B cell (primary cell): ENCODE results near the gene SLC34A2. TPM values are rescaled to one million over a fixed set of nuclear protein-coding genes. Genes with fewer than 3 reads are reported as not detected.

Experiments used
- ATAC-seq: fragments of 200-7000 bp; cut with Tn5 transposase; one replicate; pipeline ENCODE4 v1.10.0; 2021; ENCODE audit warnings: low read depth, mild to moderate bottlenecking, moderate number of reproducible peaks, moderate library complexity
- CTCF ChIA-PET: fragments of 350-600 bp; sonication (Branson Sonifier 250); formaldehyde crosslinking; loops from one replicate; lab custom pipeline; 2021; ENCODE audit warnings: antibody characterized with exemption, inconsistent platforms; lab: Charles Lee
- POLR2A ChIA-PET: fragments of 350-600 bp; sonication (Branson Sonifier 250); formaldehyde crosslinking; loops from one replicate; lab custom pipeline; 2021; ENCODE audit warnings: antibody characterized with exemption; lab: Charles Lee
- DNase-seq: peaks from one replicate; pipeline ENCODE4 v3.0.0; 2013
- H2AFZ ChIP-seq: 2 replicates; pipeline ENCODE4 v1.6.1; 2012; ENCODE audit warnings: mild to moderate bottlenecking, low read depth, low read length; ENCODE audit not compliant: insufficient read depth, poor library complexity, severe bottlenecking
- H3K27ac ChIP-seq, 2 donors: 1 replicate in 1 of 2; 2 replicates in 1 of 2; pipeline ENCODE4 v1.5.1; 2012 to 2013; ENCODE audit warnings: low read length in 2 of 2, mild to moderate bottlenecking in 2 of 2, moderate library complexity in 1 of 2
- H3K27me3 ChIP-seq, 4 experiments: fragments of 200-600 bp in 1 of 4; sonication (generic) in 1 of 4; replicated peaks in 1 of 4; 1 replicate in 2 of 4; 2 replicates in 2 of 4; pipeline versions ENCODE4 v1.6.1 to v1.7.0; 2013 to 2016; ENCODE audit warnings: low read length in 3 of 4, mild to moderate bottlenecking in 2 of 4, mixed read lengths in 1 of 4, moderate library complexity in 1 of 4; ENCODE audit not compliant: insufficient read depth in 4 of 4, control insufficient read depth in 3 of 4; ENCODE audit errors: control extremely low read depth in 1 of 4
- H3K36me3 ChIP-seq, 2 experiments: replicated peaks in 1 of 2; 1 replicate in 1 of 2; 2 replicates in 1 of 2; pipeline versions ENCODE4 v1.6.1 to v1.7.1; 2013; ENCODE audit warnings: low read length in 1 of 2; ENCODE audit not compliant: insufficient read depth in 2 of 2, control insufficient read depth in 1 of 2; ENCODE audit errors: control extremely low read depth in 1 of 2, extremely low read depth in 1 of 2
- H3K4me1 ChIP-seq, 2 donors: fragments of 200-600 bp in 1 of 2; sonication (generic) in 1 of 2; 1 replicate in 1 of 2; 2 replicates in 1 of 2; pipeline versions ENCODE4 v1.5.1 to v1.6.1; 2013 to 2017; ENCODE audit warnings: low read length in 2 of 2; ENCODE audit not compliant: control insufficient read depth in 2 of 2, insufficient read depth in 2 of 2
- H3K4me2 ChIP-seq: replicated peaks from 2 replicates; pipeline ENCODE3; 2012; ENCODE audit warnings: mild to moderate bottlenecking, low read depth, low read length; ENCODE audit not compliant: poor library complexity, severe bottlenecking
- H3K4me3 ChIP-seq, 5 experiments: fragments of 200-600 bp in 1 of 5; sonication (generic) in 1 of 5; 1 replicate in 3 of 5; 2 replicates in 2 of 5; pipeline versions ENCODE4 v1.5.1 to v1.7.0; 2011 to 2016; ENCODE audit warnings: low read length in 4 of 5, mild to moderate bottlenecking in 4 of 5, low read depth in 2 of 5, control low read depth in 1 of 5, moderate library complexity in 1 of 5; ENCODE audit not compliant: insufficient read depth in 1 of 5; ENCODE audit errors: control extremely low read depth in 1 of 5, extremely low read depth in 1 of 5
- H3K79me2 ChIP-seq: fragments of 200-600 bp; sonication (generic); one replicate; pipeline ENCODE4 v1.6.0; 2016; ENCODE audit warnings: low read length; ENCODE audit not compliant: control insufficient read depth, insufficient read depth
- H3K9ac ChIP-seq: fragments of 200-600 bp; sonication (generic); 2 replicates; pipeline ENCODE4 v1.6.1; 2017; ENCODE audit warnings: mild to moderate bottlenecking, low read length, moderate library complexity
- H3K9me3 ChIP-seq, 3 donors: one replicate each; pipeline versions ENCODE4 v1.6.1 to v1.7.1; 2013; ENCODE audit warnings: low read length in 2 of 3; ENCODE audit not compliant: control insufficient read depth in 2 of 3, insufficient read depth in 1 of 3; ENCODE audit errors: control extremely low read depth in 1 of 3
- H4K20me1 ChIP-seq: 2 replicates; pipeline ENCODE4 v1.6.0; 2012; ENCODE audit warnings: mild to moderate bottlenecking, low read length; ENCODE audit not compliant: insufficient read depth, control insufficient read depth, poor library complexity, severe bottlenecking
- H3K27ac Mint-ChIP-seq: one replicate; pipeline ENCODE4 v1.8.0; 2021; ENCODE audit warnings: mixed read lengths
- H3K27me3 Mint-ChIP-seq: one replicate; pipeline ENCODE4 v1.8.0; 2021; ENCODE audit warnings: mixed read lengths
- H3K4me1 Mint-ChIP-seq: one replicate; pipeline ENCODE4 v1.8.0; 2021; ENCODE audit warnings: mixed read lengths
- H3K4me3 Mint-ChIP-seq: one replicate; pipeline ENCODE4 v1.8.0; 2021; ENCODE audit warnings: mixed read lengths
- H3K9me3 Mint-ChIP-seq: one replicate; pipeline ENCODE4 v1.8.0; 2022; ENCODE audit warnings: mixed read lengths; ENCODE audit not compliant: insufficient read depth
- EZH2 ChIP-seq: IDR thresholded peaks from 2 replicates; pipeline ENCODE4 v1.6.1; 2012; ENCODE audit warnings: borderline replicate concordance, low read depth, mild to moderate bottlenecking, moderate library complexity, low read length; ENCODE audit not compliant: insufficient read depth, poor library complexity, severe bottlenecking
- WGBS: methylation state at CpG from one replicate; pipeline ENCODE4 v1.1.5; 2013; ENCODE audit warnings: missing lambda C conversion rate; ENCODE audit not compliant: insufficient coverage; 5-methylcytosine and 5-hydroxymethylcytosine counted together
- intact Hi-C: fragments of 100-400 bp; cut with micrococcal nuclease; formaldehyde crosslinking; loops from one replicate; pipeline ENCODE4 v1.10.0; 2022
- polyA plus RNA-seq: library from polyadenylated mRNA; depleted of rRNA; stranded (reverse); fragments of >200 nt; gene quantifications from 2 replicates; pipeline ENCODE4 v1.2.3, GENCODE V29; 2012
- total RNA-seq, 2 donors: library from RNA; stranded (reverse); fragments of 120-200 nt in 1 of 2; gene quantifications; 1 replicate in 1 of 2; 2 replicates in 1 of 2; pipeline versions ENCODE4 v1.2.3 to v1.2.4, GENCODE V29; 2013 to 2022
- TF ChIP-seq, protein P1 (sequence below): fragments of 200-600 bp; IDR thresholded peaks from one replicate; pipeline ENCODE4 v1.8.0; 2022; ENCODE audit warnings: antibody characterized with exemption, mild to moderate bottlenecking

SLC34A2 gene
- total and polyA plus RNA-seq, 2 donors (not counting 1 experiment from before 2014, with no cell fraction given), result not detected

DNA sequence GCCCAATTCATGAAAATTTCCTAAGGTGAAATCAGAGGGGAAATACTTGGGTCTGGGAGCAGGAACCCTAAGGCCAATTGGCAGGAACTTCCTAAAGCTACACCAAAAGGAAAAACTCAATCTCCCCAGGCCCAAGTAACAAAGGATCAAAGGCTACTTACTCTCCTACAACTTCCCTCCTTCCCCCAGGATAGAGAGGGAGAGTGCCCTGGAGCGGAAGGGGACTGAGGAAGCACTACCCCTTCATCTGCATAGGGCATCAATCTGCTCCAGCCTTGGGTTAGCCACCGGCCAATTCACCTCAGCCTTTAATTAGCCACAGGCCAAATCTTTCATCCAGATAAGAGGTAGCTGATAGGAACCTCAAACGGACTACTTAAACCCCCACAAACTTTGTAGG, 55.0 kb downstream of the SLC34A2 start:
- no peak overlapping the region for H3K27ac ChIP-seq
- no peaks in the 10 kb centered on the region for H4K20me1 ChIP-seq
- H2AFZ ChIP-seq, result no peak overlapping the region
- H3K79me2 ChIP-seq, result no peaks in the 10 kb centered on the region
- H3K4me2 ChIP-seq, result no peak overlapping the region
- Mint-ChIP-seq H3K27ac (no peak overlapping the region), H3K9me3 (peaks cover 5% of the 10 kb centered on the region), H3K4me1 (no peaks in the 10 kb centered on the region), H3K27me3 (no peaks in the 10 kb centered on the region), H3K4me3 (no peak overlapping the region)
- H3K4me3 ChIP-seq, result no peak overlapping the region
- TF ChIP-seq, protein P1, sequence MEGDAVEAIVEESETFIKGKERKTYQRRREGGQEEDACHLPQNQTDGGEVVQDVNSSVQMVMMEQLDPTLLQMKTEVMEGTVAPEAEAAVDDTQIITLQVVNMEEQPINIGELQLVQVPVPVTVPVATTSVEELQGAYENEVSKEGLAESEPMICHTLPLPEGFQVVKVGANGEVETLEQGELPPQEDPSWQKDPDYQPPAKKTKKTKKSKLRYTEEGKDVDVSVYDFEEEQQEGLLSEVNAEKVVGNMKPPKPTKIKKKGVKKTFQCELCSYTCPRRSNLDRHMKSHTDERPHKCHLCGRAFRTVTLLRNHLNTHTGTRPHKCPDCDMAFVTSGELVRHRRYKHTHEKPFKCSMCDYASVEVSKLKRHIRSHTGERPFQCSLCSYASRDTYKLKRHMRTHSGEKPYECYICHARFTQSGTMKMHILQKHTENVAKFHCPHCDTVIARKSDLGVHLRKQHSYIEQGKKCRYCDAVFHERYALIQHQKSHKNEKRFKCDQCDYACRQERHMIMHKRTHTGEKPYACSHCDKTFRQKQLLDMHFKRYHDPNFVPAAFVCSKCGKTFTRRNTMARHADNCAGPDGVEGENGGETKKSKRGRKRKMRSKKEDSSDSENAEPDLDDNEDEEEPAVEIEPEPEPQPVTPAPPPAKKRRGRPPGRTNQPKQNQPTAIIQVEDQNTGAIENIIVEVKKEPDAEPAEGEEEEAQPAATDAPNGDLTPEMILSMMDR, result no peak
- TF ChIP-seq EZH2, result no peak
- ChIA-PET CTCF (no interaction called here), POLR2A (no interaction called here)
- H3K27me3 ChIP-seq, result no peaks in the 10 kb centered on the region
- intact Hi-C loops, result no loop called here
- no peaks in the 10 kb centered on the region for H3K4me1 ChIP-seq
- no CpG with 5 or more reads among the region's 3 CpGs for WGBS
- H3K9me3 ChIP-seq, result no peaks in the 10 kb centered on the region
- H3K36me3 ChIP-seq, result peaks cover 0 to 2% of the 10 kb centered on the region in 2 experiments
- no peak overlapping the region for H3K9ac ChIP-seq
- DNase-seq (no peak), ATAC-seq (no peak)

DNA sequence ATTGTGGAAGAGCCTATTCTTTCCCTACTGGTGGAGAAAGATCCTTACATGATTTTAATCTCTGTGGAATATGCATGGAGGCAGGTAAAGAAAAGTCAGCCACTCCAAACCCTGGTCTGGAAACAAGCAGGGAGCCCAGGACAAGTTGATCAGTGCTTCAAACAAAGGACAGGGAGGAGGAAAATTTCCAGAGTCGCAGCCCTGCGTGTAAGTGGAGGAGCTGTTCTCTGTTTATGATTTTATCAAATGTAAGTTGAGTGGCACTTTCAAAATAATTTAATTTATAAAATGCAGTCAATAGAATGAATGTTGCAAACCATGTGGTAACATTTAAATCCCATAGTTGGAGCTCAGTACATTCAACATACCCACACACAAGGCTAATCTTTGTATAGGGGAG, 57.0 kb downstream of the SLC34A2 start:
- Mint-ChIP-seq H3K4me3 (no peak overlapping the region), H3K27ac (no peak overlapping the region), H3K9me3 (peaks cover 5% of the 10 kb centered on the region), H3K4me1 (no peaks in the 10 kb centered on the region), H3K27me3 (no peaks in the 10 kb centered on the region)
- no peaks in the 10 kb centered on the region for H3K27me3 ChIP-seq
- CTCF ChIA-PET, result no interaction called here
- intact Hi-C loops, result no loop called here
- no peak for DNase-seq
- ATAC-seq, result no peak
- H3K4me2 ChIP-seq, result no peak overlapping the region
- no CpG with 5 or more reads among the region's 2 CpGs for WGBS
- H3K36me3 ChIP-seq, result peaks cover 0 to 2% of the 10 kb centered on the region in 2 experiments
- no peaks in the 10 kb centered on the region for H3K79me2 ChIP-seq
- H3K4me1 ChIP-seq, result no peaks in the 10 kb centered on the region
- no peak overlapping the region for H2AFZ ChIP-seq
- TF ChIP-seq EZH2, result no peak
- TF ChIP-seq, protein P1, result no peak
- no peak overlapping the region for H3K27ac ChIP-seq
- POLR2A ChIA-PET, result no interaction called here
- H4K20me1 ChIP-seq, result no peaks in the 10 kb centered on the region
- no peak overlapping the region for H3K9ac ChIP-seq
- no peaks in the 10 kb centered on the region for H3K9me3 ChIP-seq
- H3K4me3 ChIP-seq, result no peak overlapping the region
